Kidney (tissue), 14 donors: ENCODE data around the gene TFF1. TPM values are rescaled to one million over a fixed set of nuclear protein-coding genes. Genes with fewer than 3 reads are reported as not detected.

ENCODE experiments used
- DNase-seq, 5 donors: peaks; one replicate each; pipeline ENCODE4 v3.0.0-alpha.2; 2013 to 2020
- FAIRE-seq: peaks from 2 replicates; lab custom pipeline; 2012; peaks lifted over from hg19 to GRCh38; lab: Jason Lieb, UNC
- H3K27ac ChIP-seq, 2 donors: one replicate each; pipeline ENCODE4 v1.7.0; 2013; ENCODE audit warnings: low read depth in 2 of 2, low read length in 2 of 2, inconsistent platforms in 1 of 2
- H3K27me3 ChIP-seq: one replicate; pipeline ENCODE4 v1.7.1; 2013; ENCODE audit warnings: low read length, inconsistent platforms; ENCODE audit not compliant: control insufficient read depth, insufficient read depth
- H3K36me3 ChIP-seq, 3 donors: one replicate each; pipeline versions ENCODE4 v1.7.0 to v1.7.1; 2013; ENCODE audit warnings: low read length in 3 of 3, control low read depth in 1 of 3, inconsistent platforms in 1 of 3; ENCODE audit not compliant: insufficient read depth in 3 of 3, control insufficient read depth in 2 of 3
- H3K4me1 ChIP-seq, 3 donors: one replicate each; pipeline versions ENCODE4 v1.7.0 to v1.7.1; 2013; ENCODE audit warnings: low read length in 3 of 3, inconsistent platforms in 1 of 3, low read depth in 1 of 3; ENCODE audit not compliant: control insufficient read depth in 2 of 3, insufficient read depth in 2 of 3
- H3K4me3 ChIP-seq, 3 donors: one replicate each; pipeline versions ENCODE4 v1.7.0 to v1.8.1; 2013; ENCODE audit warnings: low read length in 3 of 3, control low read depth in 1 of 3, inconsistent platforms in 1 of 3
- H3K9ac ChIP-seq, 3 donors: one replicate each; pipeline versions ENCODE4 v1.7.0 to v1.7.1; 2013; ENCODE audit warnings: low read length in 3 of 3, control low read depth in 1 of 3, inconsistent platforms in 1 of 3
- H3K9me3 ChIP-seq, 3 donors: one replicate each; pipeline versions ENCODE4 v1.7.0 to v1.7.1; 2013; ENCODE audit warnings: low read length in 3 of 3, control low read depth in 1 of 3, inconsistent platforms in 1 of 3; ENCODE audit not compliant: control insufficient read depth in 2 of 3, insufficient read depth in 1 of 3
- intact Hi-C: fragments of 100-400 bp; cut with DNase I; formaldehyde crosslinking; loops from one replicate; pipeline ENCODE4 v1.11.1; 2022
- polyA plus RNA-seq: library from polyadenylated mRNA; stranded (reverse); fragments of 350-450 nt; fragmentation: Illumina TruSeq; extraction: RNeasy Lipid Tissue Mini Kit (QIAGEN cat#74804); gene quantifications from one replicate; pipeline ENCODE4 v1.2.3, GENCODE V29; 2014; ENCODE audit warnings: low read depth, low replicate concordance; ENCODE audit not compliant: insufficient read depth
- total RNA-seq: library from RNA; stranded (reverse); fragmentation: NEBNext Ultra II Directional; extraction: Animal tissue kit (Norgen Biotek cat#: 25700); gene quantifications from one replicate; pipeline ENCODE4 v1.2.1, GENCODE V29; 2021
- TF ChIP-seq, protein P1 (sequence below): IDR thresholded peaks from 3 replicates; pipeline ENCODE4 v1.5.1; 2012; ENCODE audit warnings: mild to moderate bottlenecking, moderate library complexity, borderline replicate concordance; ENCODE audit not compliant: insufficient read depth; ENCODE audit errors: extremely low read depth
- donor health status: control.
- donor health status: control.
- donor health status: control.
- donor health status: control.
- donor health status: control.
- donor health status: DM: yes; HTN: yes; CAD: no.
- donor health status: Normal renal cell carcinoma (clear cell type).

The TFF1 gene
- total and polyA plus RNA-seq, 2 donors from 2014 or later = not detected

DNA sequence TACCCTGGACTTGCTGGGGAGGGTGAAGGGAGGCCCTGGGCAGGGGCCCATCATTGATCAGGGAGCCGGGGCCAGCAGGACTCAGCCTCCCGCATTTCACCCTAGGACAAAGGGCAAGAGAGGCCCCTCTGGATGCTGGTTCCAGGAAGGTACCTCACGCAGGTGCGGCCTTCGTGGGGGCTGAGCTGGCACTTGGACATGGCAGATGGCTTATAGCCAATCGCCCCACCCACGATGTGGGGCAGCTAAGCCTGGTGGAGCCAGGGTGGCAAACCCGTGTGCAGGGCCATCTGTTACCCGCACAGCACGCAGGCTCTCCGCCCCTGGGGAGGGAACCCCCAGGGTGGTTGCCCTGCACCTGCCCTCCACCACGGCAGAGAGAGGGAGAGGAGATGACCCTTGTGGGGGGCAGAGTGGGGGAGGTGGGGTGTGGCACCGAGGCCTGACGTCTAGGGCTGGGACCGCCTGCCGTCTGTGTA lies 53.7 kb downstream of the TFF1 start:
- intact Hi-C loops = no loop called here
- FAIRE-seq (no peak), DNase-seq (no peak)

More for the DNA sequence above, 53.7 kb downstream of the TFF1 start:
- no peak overlapping the region for H3K4me3 ChIP-seq
- H3K9me3 ChIP-seq = no peaks in the 10 kb centered on the region
- no peak overlapping the region for H3K27ac ChIP-seq
- H3K36me3 ChIP-seq = no peaks in the 10 kb centered on the region
- H3K4me1 ChIP-seq = peaks cover 0 to 3% (median 0%) of the 10 kb centered on the region in 3 donors
- TF ChIP-seq, protein P1, sequence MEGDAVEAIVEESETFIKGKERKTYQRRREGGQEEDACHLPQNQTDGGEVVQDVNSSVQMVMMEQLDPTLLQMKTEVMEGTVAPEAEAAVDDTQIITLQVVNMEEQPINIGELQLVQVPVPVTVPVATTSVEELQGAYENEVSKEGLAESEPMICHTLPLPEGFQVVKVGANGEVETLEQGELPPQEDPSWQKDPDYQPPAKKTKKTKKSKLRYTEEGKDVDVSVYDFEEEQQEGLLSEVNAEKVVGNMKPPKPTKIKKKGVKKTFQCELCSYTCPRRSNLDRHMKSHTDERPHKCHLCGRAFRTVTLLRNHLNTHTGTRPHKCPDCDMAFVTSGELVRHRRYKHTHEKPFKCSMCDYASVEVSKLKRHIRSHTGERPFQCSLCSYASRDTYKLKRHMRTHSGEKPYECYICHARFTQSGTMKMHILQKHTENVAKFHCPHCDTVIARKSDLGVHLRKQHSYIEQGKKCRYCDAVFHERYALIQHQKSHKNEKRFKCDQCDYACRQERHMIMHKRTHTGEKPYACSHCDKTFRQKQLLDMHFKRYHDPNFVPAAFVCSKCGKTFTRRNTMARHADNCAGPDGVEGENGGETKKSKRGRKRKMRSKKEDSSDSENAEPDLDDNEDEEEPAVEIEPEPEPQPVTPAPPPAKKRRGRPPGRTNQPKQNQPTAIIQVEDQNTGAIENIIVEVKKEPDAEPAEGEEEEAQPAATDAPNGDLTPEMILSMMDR = no peak
- no peaks in the 10 kb centered on the region for H3K27me3 ChIP-seq
- no peak overlapping the region for H3K9ac ChIP-seq

Other genes with a start within 250 kb of the TFF1 start
- gene ABCG1, start 147.4 kb downstream of the TFF1 start, total RNA-seq = 27.6 TPM
- 5.6 TPM for gene ABCG1, start 147.4 kb downstream of the TFF1 start, polyA plus RNA-seq
- 22.4 TPM for gene TFF3, start 51.1 kb downstream of the TFF1 start, total RNA-seq
- 10.0 TPM for gene TFF3, start 51.1 kb downstream of the TFF1 start, polyA plus RNA-seq
- gene TFF2, start 15.5 kb downstream of the TFF1 start, total RNA-seq = not detected
- gene TFF2, start 15.5 kb downstream of the TFF1 start, polyA plus RNA-seq = not detected
- 15.4 TPM for gene TMPRSS3, start 29.5 kb upstream of the TFF1 start, total RNA-seq
- 3.0 TPM for gene TMPRSS3, start 29.5 kb upstream of the TFF1 start, polyA plus RNA-seq
- gene UBASH3A, start 37.4 kb upstream of the TFF1 start, total RNA-seq = 2.7 TPM
- not detected for gene UBASH3A, start 37.4 kb upstream of the TFF1 start, polyA plus RNA-seq
- gene RSPH1, start 129.7 kb upstream of the TFF1 start, total RNA-seq = 12.0 TPM
- 13.0 TPM for gene RSPH1, start 129.7 kb upstream of the TFF1 start, polyA plus RNA-seq
- gene SLC37A1, start 147.3 kb upstream of the TFF1 start, total RNA-seq = 21.8 TPM
- 3.4 TPM for gene SLC37A1, start 147.3 kb upstream of the TFF1 start, polyA plus RNA-seq